ENCODE data around the gene ARMC12. TPM values are rescaled to one million over a fixed set of nuclear protein-coding genes. Genes with fewer than 3 reads are reported as not detected.

Gene ARMC12
- total and polyA plus RNA-seq, 4 donors: 0.40 to 3.7 (median 1.2) TPM

DNA sequence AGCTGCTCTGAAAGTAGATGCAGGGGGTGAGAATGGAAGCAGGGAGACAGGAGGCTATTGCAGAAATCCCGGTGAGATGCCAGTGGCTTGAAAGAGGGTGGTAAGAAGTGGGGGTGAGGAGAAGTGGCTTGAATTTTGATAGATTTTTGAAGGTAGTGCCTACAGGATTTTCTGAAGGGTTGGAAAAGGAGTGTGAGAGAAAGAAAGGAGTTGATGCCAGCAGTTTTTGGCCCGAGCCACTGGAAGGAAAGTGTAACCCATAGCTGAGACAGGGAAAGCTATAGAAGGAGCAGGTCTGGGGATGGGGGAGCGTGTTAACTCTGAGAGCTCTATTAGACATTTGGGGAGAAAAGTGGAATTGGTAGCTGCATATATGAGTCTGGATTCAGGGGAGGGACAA is 9.7 kb downstream of the ARMC12 start:
- Histone ChIP-seq H3K4me1 (ENCODE audit: control insufficient read depth, insufficient read depth, low read length) (no peaks in the 10 kb centered on the region), H3K4me3 (ENCODE audit: low read depth, low read length) (no peak overlapping the region), H3K27me3 (ENCODE audit: control insufficient read depth, insufficient read depth, low read length) (no peaks in the 10 kb centered on the region), H3K9me3 (ENCODE audit: control insufficient read depth, insufficient read depth, low read length) (no peaks in the 10 kb centered on the region), H3K36me3 (ENCODE audit: control insufficient read depth, insufficient read depth, low read length) (no peaks in the 10 kb centered on the region), H3K27ac (ENCODE audit: low read depth, low read length) (no peak overlapping the region)
- peak in 1 of 6 donors; percentile 63 for DNase-seq (ENCODE audit: low read depth in 4 of 6, low spot score in 6 of 6)
- WGBS (ENCODE audit: insufficient coverage): 88% methylated on average over 3 of the region's 3 CpGs

DNA sequence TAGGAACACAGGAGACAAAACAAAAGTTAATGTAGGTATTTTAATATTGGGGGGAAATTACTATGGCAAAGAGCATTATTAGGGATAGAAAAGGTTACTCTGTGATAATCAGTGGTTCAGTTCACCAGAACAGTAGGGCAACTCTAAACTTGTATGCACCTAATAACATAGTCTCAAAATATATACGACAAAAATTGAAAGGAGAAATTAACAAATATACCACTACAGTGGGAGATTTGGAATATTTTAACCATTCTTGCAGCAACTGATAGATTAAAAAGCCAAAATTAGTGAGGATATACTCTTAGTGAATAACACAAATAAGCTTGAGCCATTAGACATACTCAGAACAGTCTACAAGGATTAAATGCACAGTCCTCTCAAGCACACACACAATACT is 11.0 kb downstream of the ARMC12 start:
- no peaks in the 10 kb centered on the region for H3K4me1 ChIP-seq (ENCODE audit: control insufficient read depth, insufficient read depth, low read length)
- no peak overlapping the region for H3K4me3 ChIP-seq (ENCODE audit: low read depth, low read length)
- H3K9me3 ChIP-seq (ENCODE audit: control insufficient read depth, insufficient read depth, low read length): no peaks in the 10 kb centered on the region
- no peak overlapping the region for H3K27ac ChIP-seq (ENCODE audit: low read depth, low read length)
- WGBS (ENCODE audit: insufficient coverage): no CpG with 5 or more reads among the region's 1 CpG
- H3K27me3 ChIP-seq (ENCODE audit: control insufficient read depth, insufficient read depth, low read length): no peaks in the 10 kb centered on the region
- DNase-seq (ENCODE audit: low read depth in 4 of 6, low spot score in 6 of 6): no peak
- no peaks in the 10 kb centered on the region for H3K36me3 ChIP-seq (ENCODE audit: control insufficient read depth, insufficient read depth, low read length)

DNA sequence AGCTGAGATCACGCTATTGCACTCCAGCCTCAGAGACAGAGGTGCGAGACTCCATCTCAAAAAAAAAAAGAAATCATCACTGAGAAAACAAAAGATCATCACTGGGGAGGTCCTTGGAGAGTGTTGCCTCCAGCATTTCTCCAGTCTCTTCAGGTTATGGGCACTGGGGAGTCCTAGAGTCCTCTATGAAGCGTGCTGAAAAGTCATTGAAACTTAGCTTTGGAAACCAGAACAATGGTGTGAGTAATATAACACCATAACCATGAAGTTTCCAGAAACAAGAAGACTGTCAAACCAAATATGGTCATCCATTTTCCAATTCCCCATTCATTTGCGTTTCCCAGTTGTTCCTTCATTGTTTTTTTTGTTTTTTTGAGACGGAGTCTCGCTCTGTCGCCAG is 13.7 kb downstream of the ARMC12 start:
- Histone ChIP-seq H3K36me3 (ENCODE audit: control insufficient read depth, insufficient read depth, low read length) (no peaks in the 10 kb centered on the region), H3K27me3 (ENCODE audit: control insufficient read depth, insufficient read depth, low read length) (no peaks in the 10 kb centered on the region), H3K9me3 (ENCODE audit: control insufficient read depth, insufficient read depth, low read length) (no peaks in the 10 kb centered on the region), H3K4me3 (ENCODE audit: low read depth, low read length) (no peak overlapping the region), H3K4me1 (ENCODE audit: control insufficient read depth, insufficient read depth, low read length) (no peaks in the 10 kb centered on the region), H3K27ac (ENCODE audit: low read depth, low read length) (no peak overlapping the region)
- 80% methylated on average over 1 of the region's 7 CpGs for WGBS (ENCODE audit: insufficient coverage)
- DNase-seq (ENCODE audit: low read depth in 4 of 6, low spot score in 6 of 6): no peak

DNA sequence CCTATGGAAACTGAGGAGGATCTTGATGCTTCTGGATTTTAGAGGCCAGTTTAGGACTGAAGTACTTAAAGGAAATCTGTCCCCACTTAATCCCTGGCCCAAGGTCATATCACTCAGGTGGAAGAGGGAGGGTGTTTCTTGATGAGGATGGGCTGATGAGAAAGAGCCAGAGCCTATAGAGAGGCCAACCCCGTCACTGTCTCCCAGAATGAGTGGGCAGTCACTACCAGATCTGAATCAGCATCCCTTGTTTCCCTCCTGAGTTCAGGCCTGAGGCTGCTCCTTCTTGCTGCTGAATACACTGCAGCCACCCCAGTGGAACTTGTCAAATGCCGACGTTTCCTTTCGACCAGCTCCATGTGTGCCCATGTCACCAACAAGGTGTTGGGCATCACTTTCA is 14.8 kb downstream of the ARMC12 start:
- no peaks in the 10 kb centered on the region for H3K9me3 ChIP-seq (ENCODE audit: control insufficient read depth, insufficient read depth, low read length)
- no peaks in the 10 kb centered on the region for H3K27me3 ChIP-seq (ENCODE audit: control insufficient read depth, insufficient read depth, low read length)
- no peaks in the 10 kb centered on the region for H3K36me3 ChIP-seq (ENCODE audit: control insufficient read depth, insufficient read depth, low read length)
- H3K4me1 ChIP-seq (ENCODE audit: control insufficient read depth, insufficient read depth, low read length): no peaks in the 10 kb centered on the region
- H3K4me3 ChIP-seq (ENCODE audit: low read depth, low read length): no peak overlapping the region
- WGBS (ENCODE audit: insufficient coverage): 83% methylated on average over 4 of the region's 4 CpGs
- H3K27ac ChIP-seq (ENCODE audit: low read depth, low read length): no peak overlapping the region
- no peak for DNase-seq (ENCODE audit: low read depth in 4 of 6, low spot score in 6 of 6)

GRCh38 chr6:35752330-35752729 is 15.5 kb downstream of the ARMC12 start:
- WGBS (ENCODE audit: insufficient coverage): 86% methylated on average over 3 of the region's 4 CpGs
- Histone ChIP-seq H3K36me3 (ENCODE audit: control insufficient read depth, insufficient read depth, low read length) (no peaks in the 10 kb centered on the region), H3K4me3 (ENCODE audit: low read depth, low read length) (no peak overlapping the region), H3K9me3 (ENCODE audit: control insufficient read depth, insufficient read depth, low read length) (no peaks in the 10 kb centered on the region), H3K4me1 (ENCODE audit: control insufficient read depth, insufficient read depth, low read length) (no peaks in the 10 kb centered on the region), H3K27ac (ENCODE audit: low read depth, low read length) (no peak overlapping the region), H3K27me3 (ENCODE audit: control insufficient read depth, insufficient read depth, low read length) (no peaks in the 10 kb centered on the region)
- no peak for DNase-seq (ENCODE audit: low read depth in 4 of 6, low spot score in 6 of 6)

- no peaks in the 10 kb centered on the region for H3K9me3 ChIP-seq (ENCODE audit: control insufficient read depth, insufficient read depth, low read length)
- H3K4me1 ChIP-seq (ENCODE audit: control insufficient read depth, insufficient read depth, low read length): no peaks in the 10 kb centered on the region
- no peaks in the 10 kb centered on the region for H3K36me3 ChIP-seq (ENCODE audit: control insufficient read depth, insufficient read depth, low read length)
- H3K27ac ChIP-seq (ENCODE audit: low read depth, low read length): no peak overlapping the region
- peak in 2 of 6 donors; percentile 15 to 84 for DNase-seq (ENCODE audit: low read depth in 4 of 6, low spot score in 6 of 6)
- no peaks in the 10 kb centered on the region for H3K27me3 ChIP-seq (ENCODE audit: control insufficient read depth, insufficient read depth, low read length)
- WGBS (ENCODE audit: insufficient coverage): 84% methylated on average over 5 of the region's 6 CpGs
- no peak overlapping the region for H3K4me3 ChIP-seq (ENCODE audit: low read depth, low read length)
These were observed 17.8 kb downstream of the ARMC12 start for GRCh38 chr6:35754452-35755277.

GRCh38 chr6:35755278-35755924 is 18.6 kb downstream of the ARMC12 start:
- no peak overlapping the region for H3K27ac ChIP-seq (ENCODE audit: low read depth, low read length)
- DNase-seq (ENCODE audit: low read depth in 4 of 6, low spot score in 6 of 6): no peak
- no peaks in the 10 kb centered on the region for H3K4me1 ChIP-seq (ENCODE audit: control insufficient read depth, insufficient read depth, low read length)
- WGBS (ENCODE audit: insufficient coverage): 14% methylated on average over 2 of the region's 3 CpGs
- H3K36me3 ChIP-seq (ENCODE audit: control insufficient read depth, insufficient read depth, low read length): no peaks in the 10 kb centered on the region
- H3K9me3 ChIP-seq (ENCODE audit: control insufficient read depth, insufficient read depth, low read length): no peaks in the 10 kb centered on the region
- H3K27me3 ChIP-seq (ENCODE audit: control insufficient read depth, insufficient read depth, low read length): no peaks in the 10 kb centered on the region
- H3K4me3 ChIP-seq (ENCODE audit: low read depth, low read length): no peak overlapping the region

GRCh38 chr6:35757456-35758123 is 20.8 kb downstream of the ARMC12 start:
- H3K9me3 ChIP-seq (ENCODE audit: control insufficient read depth, insufficient read depth, low read length): no peaks in the 10 kb centered on the region
- no peak overlapping the region for H3K4me3 ChIP-seq (ENCODE audit: low read depth, low read length)
- H3K4me1 ChIP-seq (ENCODE audit: control insufficient read depth, insufficient read depth, low read length): no peaks in the 10 kb centered on the region
- H3K36me3 ChIP-seq (ENCODE audit: control insufficient read depth, insufficient read depth, low read length): no peaks in the 10 kb centered on the region
- peak in 3 of 6 donors; percentile 5 to 91 (median 59) for DNase-seq (ENCODE audit: low read depth in 4 of 6, low spot score in 6 of 6)
- no peak overlapping the region for H3K27ac ChIP-seq (ENCODE audit: low read depth, low read length)
- no peaks in the 10 kb centered on the region for H3K27me3 ChIP-seq (ENCODE audit: control insufficient read depth, insufficient read depth, low read length)
- WGBS (ENCODE audit: insufficient coverage): 64% methylated on average over 5 of the region's 10 CpGs

DNA sequence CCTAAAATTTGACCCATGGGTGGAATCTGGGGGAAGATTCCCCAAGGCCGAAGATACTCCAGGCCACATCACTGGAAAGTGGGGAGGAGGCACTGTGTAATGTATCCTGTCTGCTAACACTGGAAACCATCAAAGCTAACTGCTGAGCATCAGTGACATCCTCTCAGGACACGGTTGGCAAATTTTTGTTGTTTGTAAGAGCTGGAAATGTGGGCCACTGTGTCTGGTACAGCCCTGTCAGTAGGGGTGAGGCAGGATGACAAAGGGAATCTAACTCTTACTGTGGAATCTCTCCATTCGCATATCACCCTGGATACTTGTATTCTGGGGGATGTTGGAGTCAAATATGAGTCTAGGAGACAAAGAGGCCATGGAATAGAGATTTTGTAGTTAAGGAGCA is 22.6 kb downstream of the ARMC12 start:
- peaks cover 4% of the 10 kb centered on the region for H3K4me1 ChIP-seq (ENCODE audit: control insufficient read depth, insufficient read depth, low read length)
- WGBS (ENCODE audit: insufficient coverage): 100% methylated on average over 2 of the region's 3 CpGs

More for the DNA sequence above, 22.6 kb downstream of the ARMC12 start:
- Histone ChIP-seq H3K27me3 (ENCODE audit: control insufficient read depth, insufficient read depth, low read length) (peaks cover 12% of the 10 kb centered on the region), H3K4me3 (ENCODE audit: low read depth, low read length) (no peak overlapping the region), H3K9me3 (ENCODE audit: control insufficient read depth, insufficient read depth, low read length) (no peaks in the 10 kb centered on the region), H3K27ac (ENCODE audit: low read depth, low read length) (no peak overlapping the region), H3K36me3 (ENCODE audit: control insufficient read depth, insufficient read depth, low read length) (no peaks in the 10 kb centered on the region)
- DNase-seq (ENCODE audit: low read depth in 4 of 6, low spot score in 6 of 6): no peak
